ENCODE results near the gene TMEM266. TPM values are rescaled to one million over a fixed set of nuclear protein-coding genes. Genes with fewer than 3 reads are reported as not detected.

TMEM266 gene
- total RNA-seq, 2 experiments from 2014 or later, result not detected

DNA sequence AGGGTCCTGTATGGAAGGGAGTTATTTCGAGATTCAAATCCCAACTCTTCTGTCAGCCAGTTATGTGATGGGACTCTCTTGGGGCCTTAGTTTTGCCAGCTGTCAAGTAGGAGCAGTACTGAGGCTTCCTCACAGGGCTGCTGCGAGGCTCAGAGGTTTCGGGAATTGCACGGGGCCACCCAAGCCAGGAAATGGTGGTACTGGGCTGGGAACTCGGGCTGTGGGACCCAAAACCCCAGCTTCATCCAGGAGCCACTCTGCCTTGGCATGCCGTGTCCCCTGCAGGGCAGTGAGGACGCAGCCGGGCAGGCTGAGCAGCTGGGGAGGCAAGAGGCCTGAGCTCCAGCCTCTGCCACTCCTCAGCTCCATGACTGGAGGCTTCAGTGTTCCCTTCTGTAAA is 132.9 kb downstream of the TMEM266 start:
- DNase-seq (no peak), ATAC-seq (no peak)
- Mint-ChIP-seq H3K4me1 (ENCODE audit: low read depth) (peaks cover 17% of the 10 kb centered on the region), H3K27me3 (ENCODE audit: low read depth) (peaks cover 16% of the 10 kb centered on the region), H3K36me3 (ENCODE audit: low read depth) (no peaks in the 10 kb centered on the region), H3K4me3 (no peak overlapping the region), H3K27ac (no peak overlapping the region), H3K9me3 (ENCODE audit: insufficient read depth) (no peaks in the 10 kb centered on the region)
- ChIA-PET CTCF (interaction anchor here (1.4 to 2.0 kb wide), 2 partner anchors 42 to 46 kb away, joined by 5 to 6 read pairs; no protein-coding TSS in a partner anchor), POLR2A (no interaction called here)

DNA sequence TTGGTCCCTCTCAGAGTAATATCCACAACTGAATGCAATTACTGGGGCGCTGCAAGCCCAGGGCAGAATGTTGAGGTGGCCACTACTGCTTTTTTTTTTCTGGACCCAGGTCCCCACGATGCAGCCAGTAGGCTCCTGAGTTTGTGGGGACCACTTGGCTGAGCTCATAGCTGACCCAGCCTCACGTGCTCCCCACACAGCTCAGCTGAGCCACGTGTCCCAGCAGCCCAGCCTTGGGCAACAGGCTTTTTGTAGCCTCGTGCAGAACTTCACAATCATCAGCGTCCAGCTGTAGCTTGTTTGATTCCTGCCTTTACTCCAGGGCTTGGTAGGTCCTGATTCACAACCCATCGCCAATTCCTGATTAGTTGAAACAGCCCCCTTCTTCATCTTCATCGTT is 134.1 kb downstream of the TMEM266 start:
- H3K27ac Mint-ChIP-seq, result no peak overlapping the region
- ATAC-seq, result no peak
- H3K4me3 Mint-ChIP-seq, result no peak overlapping the region
- H3K4me1 Mint-ChIP-seq (ENCODE audit: low read depth), result peaks cover 17% of the 10 kb centered on the region
- ChIA-PET CTCF (interaction anchor here (1.0 kb wide), 1 partner anchor 8 kb away, joined by 3 read pairs; no protein-coding TSS in a partner anchor), POLR2A (no interaction called here)
- no peaks in the 10 kb centered on the region for H3K36me3 Mint-ChIP-seq (ENCODE audit: low read depth)
- peaks cover 12% of the 10 kb centered on the region for H3K27me3 Mint-ChIP-seq (ENCODE audit: low read depth)
- no peaks in the 10 kb centered on the region for H3K9me3 Mint-ChIP-seq (ENCODE audit: insufficient read depth)
- no peak for DNase-seq

DNA sequence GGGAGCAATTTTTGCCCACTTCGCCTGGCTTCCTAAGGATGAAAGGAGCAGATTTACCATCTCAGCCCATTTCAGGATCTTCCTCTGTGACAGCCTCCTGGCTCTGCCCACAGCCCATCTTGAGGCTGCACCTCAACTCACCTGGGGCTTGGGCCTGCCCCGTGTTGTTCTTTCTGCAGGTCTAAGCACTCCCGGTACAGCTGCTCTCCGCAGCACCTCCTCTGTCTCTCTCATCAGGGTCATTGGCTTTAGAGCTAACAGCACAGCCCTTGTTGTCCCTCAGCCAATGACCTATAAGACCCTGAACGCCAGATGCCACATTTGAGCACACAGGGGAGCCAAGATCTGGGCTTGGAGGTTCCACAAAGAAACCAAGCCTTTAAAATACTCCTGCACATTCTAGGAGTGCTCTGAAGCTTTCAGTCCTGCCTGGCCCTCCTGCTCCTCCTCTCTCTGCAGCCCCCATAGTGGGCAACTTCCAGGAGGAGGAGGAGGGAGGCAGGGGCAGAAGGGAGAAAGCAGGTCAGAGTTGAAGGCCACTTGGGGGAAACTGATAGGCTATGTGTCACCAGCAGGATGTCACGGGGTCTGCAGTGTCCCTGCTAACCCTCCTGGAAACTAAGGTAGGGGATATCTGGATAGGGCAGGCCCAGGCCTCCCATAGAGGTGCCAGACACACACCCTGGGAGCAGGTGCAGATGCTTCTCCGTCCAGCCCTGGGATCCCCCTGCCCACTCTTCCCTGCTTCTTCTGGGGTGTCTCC is 135.9 kb downstream of the TMEM266 start:
- ATAC-seq (no peak), DNase-seq (no peak)
- POLR2A ChIA-PET, result no interaction called here
- Mint-ChIP-seq H3K27ac (no peak overlapping the region), H3K4me3 (no peak overlapping the region), H3K4me1 (ENCODE audit: low read depth) (peaks cover 10% of the 10 kb centered on the region), H3K27me3 (ENCODE audit: low read depth) (peaks cover 3% of the 10 kb centered on the region), H3K36me3 (ENCODE audit: low read depth) (no peaks in the 10 kb centered on the region), H3K9me3 (ENCODE audit: insufficient read depth) (no peaks in the 10 kb centered on the region)
- CTCF ChIA-PET, result interaction anchor here (1.4 kb wide), 1 partner anchor 14 kb away, joined by 3 read pairs; no protein-coding TSS in a partner anchor

DNA sequence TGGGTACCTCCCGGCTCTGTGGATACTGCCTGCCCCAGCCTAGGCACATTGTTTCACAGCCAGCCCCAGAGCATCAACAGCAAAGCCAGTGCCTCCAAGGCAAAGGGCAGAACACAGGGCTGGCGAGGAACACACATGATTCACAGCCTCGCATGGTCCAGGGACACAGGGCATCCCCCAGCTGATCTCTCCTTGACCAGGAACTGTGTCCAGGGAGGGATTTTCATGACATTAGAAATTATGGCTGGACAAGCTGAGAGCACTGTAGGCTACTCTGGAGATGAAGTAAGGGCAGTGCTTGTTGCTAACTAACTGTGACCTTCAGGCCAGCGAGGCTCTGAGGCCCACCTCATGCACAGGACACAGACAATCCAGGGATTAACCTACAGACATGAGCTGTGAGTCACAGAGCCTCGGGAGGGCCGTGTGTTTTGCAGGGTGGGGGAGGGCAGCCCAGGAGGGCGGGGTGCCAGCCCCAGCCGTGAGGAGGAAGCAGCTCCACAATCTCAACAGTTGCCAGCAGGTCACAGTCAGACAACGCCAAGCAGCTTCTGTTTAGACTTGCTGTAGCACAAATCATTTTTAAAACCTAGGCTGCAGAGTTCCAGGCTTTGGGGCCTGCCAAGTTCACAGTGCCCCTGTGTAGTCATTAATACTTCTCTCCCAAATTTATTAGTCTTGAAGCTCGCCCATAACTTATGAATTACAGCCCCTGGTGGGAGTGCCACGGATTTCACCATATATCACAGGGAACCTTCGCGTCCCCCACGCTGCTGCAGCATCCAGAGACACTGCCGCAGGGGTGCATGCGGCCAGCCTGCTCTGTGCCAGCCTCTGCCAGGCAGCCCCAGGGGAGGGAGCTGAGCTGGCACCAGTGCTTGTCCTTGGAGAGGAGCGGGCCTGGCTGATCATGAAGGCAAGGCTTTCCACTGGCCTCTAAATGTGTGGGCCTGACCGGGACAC is 136.8 kb downstream of the TMEM266 start:
- Mint-ChIP-seq H3K27me3 (ENCODE audit: low read depth) (peaks cover 3% of the 10 kb centered on the region), H3K4me3 (no peak overlapping the region), H3K36me3 (ENCODE audit: low read depth) (no peaks in the 10 kb centered on the region), H3K4me1 (ENCODE audit: low read depth) (peaks cover under 1% of the 10 kb centered on the region), H3K27ac (no peak overlapping the region), H3K9me3 (ENCODE audit: insufficient read depth) (no peaks in the 10 kb centered on the region)
- ChIA-PET CTCF (interaction anchor here (0.8 to 1.1 kb wide), 3 partner anchors 21 to 137 kb away, joined by 3 read pairs; no protein-coding TSS in a partner anchor), POLR2A (no interaction called here)
- no peak for DNase-seq
- ATAC-seq, result no peak

DNA sequence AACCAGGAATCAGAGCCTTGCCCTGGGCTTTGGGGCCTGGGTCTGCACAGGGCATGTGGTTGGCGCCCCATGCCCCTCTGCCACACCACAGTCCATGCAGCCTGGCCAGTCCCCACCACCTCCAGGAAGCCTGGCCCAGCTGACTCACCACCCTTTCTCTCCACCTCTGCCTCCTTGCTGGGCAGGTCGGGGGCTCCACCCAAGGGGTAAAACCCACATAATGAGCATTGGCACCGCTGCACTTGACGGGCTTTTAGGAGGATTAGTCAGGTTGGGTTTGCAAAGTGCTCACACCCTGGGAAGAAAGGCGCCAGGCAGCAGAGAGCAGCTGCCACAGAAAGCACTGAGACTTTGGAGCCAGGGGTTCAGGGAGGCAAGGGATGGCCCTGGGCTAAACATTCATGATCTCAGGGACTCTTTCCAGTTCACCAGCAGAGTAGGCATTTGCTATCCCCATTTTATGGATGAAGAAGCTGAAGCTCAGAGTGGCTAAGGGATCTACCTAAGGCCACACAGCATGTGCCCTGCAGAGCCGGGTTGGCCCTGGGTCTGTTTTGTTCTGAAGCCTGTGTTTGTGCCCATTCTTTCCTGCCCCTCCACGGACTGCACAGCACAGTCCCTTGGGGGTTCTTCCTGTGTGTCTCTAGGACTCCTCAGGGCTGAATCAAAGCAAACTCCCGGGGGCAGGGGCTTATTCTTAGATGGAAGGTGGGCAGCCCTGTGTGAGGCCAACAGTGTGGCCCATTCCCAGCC is 138.1 kb downstream of the TMEM266 start:
- CTCF ChIA-PET, result interaction anchor here (1.1 kb wide), 1 partner anchor 136 kb away, joined by 3 read pairs; no protein-coding TSS in a partner anchor
- ATAC-seq, result no peak

DNA sequence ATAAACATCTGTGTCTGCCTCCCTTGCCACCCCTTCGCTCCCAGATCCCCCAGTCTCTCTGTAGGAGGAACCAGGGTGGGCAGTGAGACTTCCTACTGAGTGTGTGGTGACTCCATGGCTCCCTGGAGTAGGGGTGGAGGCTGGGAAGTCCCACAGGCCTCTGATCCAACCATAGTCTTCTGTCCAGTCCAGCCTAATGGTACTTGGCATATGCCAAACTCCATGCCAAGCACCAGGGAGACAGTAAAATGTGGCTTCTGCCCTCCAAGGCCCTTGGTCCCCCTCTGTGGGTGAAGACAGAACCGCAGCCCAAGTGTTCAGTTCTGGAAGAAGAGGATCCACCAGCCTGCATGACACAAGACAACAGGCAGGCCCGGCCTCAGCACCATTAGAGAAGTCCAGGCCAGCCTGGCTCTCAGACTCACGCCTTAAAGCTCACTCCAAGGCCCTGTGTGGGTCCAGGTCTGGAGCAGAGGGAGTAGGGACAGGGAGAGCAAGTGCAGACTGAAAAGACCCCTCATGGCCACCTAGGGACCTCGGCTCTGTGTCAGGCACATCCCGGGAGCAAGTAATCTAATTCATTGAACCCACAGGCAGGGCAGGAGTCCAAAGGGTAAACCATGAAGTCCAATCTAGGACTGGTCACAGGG is 138.8 kb downstream of the TMEM266 start:
- no peak overlapping the region for H3K27ac Mint-ChIP-seq
- DNase-seq, result no peak

More for the DNA sequence above, 138.1 kb downstream of the TMEM266 start:
- Mint-ChIP-seq H3K4me1 (ENCODE audit: low read depth) (no peaks in the 10 kb centered on the region), H3K36me3 (ENCODE audit: low read depth) (no peaks in the 10 kb centered on the region), H3K27me3 (ENCODE audit: low read depth) (peaks cover 3% of the 10 kb centered on the region), H3K9me3 (ENCODE audit: insufficient read depth) (no peaks in the 10 kb centered on the region), H3K27ac (no peak overlapping the region), H3K4me3 (no peak overlapping the region)
- POLR2A ChIA-PET, result no interaction called here
- no peak for DNase-seq

DNA sequence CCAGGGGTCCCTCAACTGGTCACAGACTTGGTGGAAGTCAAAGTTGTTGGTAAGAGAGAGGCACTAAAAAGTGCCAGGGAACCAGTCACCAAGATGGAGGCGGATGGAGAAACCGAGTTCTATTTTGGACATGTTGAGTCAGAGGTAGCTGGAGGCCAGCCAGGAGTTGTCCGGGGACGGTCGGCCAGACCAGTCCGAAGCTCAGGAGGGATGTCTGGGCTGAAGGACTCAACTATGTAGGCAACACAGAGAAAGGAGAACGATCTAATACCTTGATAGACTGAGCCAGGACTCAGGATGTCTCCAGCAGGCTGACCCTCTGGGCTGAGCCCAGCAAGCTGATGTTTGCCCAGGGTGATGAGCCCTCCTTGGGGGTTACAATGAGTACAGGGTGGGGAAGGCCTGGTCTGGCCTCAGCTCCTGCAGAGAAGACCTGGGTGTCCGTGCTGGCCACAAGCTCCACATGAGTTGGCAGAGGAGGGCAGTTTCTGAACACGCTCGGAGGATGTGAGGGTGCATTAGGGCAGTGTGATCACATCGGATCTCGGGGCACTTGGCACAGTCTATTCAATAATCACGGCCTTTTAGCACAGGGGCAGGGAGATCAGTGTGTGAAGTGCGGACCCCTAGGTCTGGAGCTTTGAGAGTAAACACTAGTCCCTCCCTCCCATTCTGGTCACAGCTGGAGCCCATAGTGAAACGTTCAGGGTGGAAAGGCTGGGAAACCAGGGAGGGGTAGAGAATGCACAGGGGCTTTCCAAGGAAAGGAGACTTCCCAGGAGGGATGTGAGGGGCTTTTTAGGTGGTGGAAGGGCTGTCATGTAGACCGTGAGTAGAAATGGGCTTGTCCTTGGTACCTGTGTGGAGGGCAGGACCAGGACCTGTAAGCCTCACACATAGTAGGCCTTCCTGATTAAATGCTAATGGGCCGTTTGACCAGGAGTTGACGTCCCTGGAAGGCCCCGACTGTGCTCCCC is 139.6 kb downstream of the TMEM266 start:
- no peak for ATAC-seq

More for the DNA sequence above, 138.8 kb downstream of the TMEM266 start:
- ChIA-PET CTCF (no interaction called here), POLR2A (no interaction called here)
- no peak overlapping the region for H3K4me3 Mint-ChIP-seq
- H3K4me1 Mint-ChIP-seq (ENCODE audit: low read depth), result no peaks in the 10 kb centered on the region
- no peaks in the 10 kb centered on the region for H3K9me3 Mint-ChIP-seq (ENCODE audit: insufficient read depth)
- ATAC-seq, result no peak
- H3K27me3 Mint-ChIP-seq (ENCODE audit: low read depth), result peaks cover 3% of the 10 kb centered on the region
- H3K36me3 Mint-ChIP-seq (ENCODE audit: low read depth), result no peaks in the 10 kb centered on the region

DNA sequence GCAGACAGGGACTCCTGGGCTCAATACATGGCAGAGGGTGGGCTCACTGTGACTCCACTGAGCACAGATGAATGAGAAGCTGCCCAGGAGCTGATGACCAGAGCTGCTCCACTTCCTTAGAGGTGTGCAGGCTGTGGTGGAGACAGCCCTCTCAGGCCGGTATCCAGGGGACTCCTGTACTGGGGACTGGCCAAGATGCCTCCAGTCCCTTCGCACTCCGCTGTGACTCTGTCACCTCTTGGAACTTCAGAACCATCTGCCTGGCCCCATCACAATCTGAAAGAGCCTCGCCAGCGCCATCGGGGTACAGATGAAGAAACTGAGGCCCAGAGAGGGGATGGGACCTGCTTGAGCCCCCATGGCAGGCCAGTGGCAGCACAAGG is 140.3 kb downstream of the TMEM266 start:
- H3K9me3 Mint-ChIP-seq (ENCODE audit: insufficient read depth), result no peaks in the 10 kb centered on the region
- H3K27ac Mint-ChIP-seq, result no peak overlapping the region
- H3K4me3 Mint-ChIP-seq, result no peak overlapping the region
- DNase-seq (no peak), ATAC-seq (no peak)
- H3K36me3 Mint-ChIP-seq (ENCODE audit: low read depth), result no peaks in the 10 kb centered on the region
- H3K27me3 Mint-ChIP-seq (ENCODE audit: low read depth), result no peaks in the 10 kb centered on the region
- ChIA-PET POLR2A (no interaction called here), CTCF (interaction anchor here (2.0 kb wide), 1 partner anchor 9 kb away, joined by 7 read pairs; no protein-coding TSS in a partner anchor)
- no peaks in the 10 kb centered on the region for H3K4me1 Mint-ChIP-seq (ENCODE audit: low read depth)

More for the DNA sequence above, 139.6 kb downstream of the TMEM266 start:
- H3K4me1 Mint-ChIP-seq (ENCODE audit: low read depth), result no peaks in the 10 kb centered on the region
- no peak overlapping the region for H3K4me3 Mint-ChIP-seq
- H3K9me3 Mint-ChIP-seq (ENCODE audit: insufficient read depth), result no peaks in the 10 kb centered on the region
- ChIA-PET POLR2A (no interaction called here), CTCF (interaction anchor here (2.0 kb wide), 1 partner anchor 8 kb away, joined by 7 read pairs; no protein-coding TSS in a partner anchor)
- H3K27ac Mint-ChIP-seq, result no peak overlapping the region
- peaks cover under 1% of the 10 kb centered on the region for H3K27me3 Mint-ChIP-seq (ENCODE audit: low read depth)
- no peak for DNase-seq
- no peaks in the 10 kb centered on the region for H3K36me3 Mint-ChIP-seq (ENCODE audit: low read depth)

DNA sequence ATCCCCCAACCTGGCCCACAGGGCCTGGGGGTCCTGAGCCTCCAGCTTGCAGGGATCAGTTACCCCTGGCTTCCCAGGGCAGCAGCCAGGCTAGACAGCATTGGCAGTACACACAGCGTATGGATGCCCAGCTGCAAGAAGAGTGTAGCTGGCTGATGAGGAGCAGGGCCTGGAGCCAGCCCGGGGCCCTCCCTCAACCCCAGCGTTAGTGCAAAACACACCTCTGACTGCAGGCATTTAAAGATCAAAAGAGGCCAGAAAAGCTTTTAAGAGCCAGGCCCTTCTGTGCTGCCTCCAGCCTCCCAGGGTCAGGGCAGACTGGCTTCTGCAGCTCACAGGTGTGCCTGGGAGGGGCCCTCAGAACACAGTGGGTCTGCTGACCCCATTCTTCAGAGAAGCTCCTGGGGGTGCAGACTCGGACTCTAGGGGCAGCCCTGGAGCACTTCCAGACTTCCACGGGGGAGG is 140.9 kb downstream of the TMEM266 start:
- CTCF ChIA-PET, result interaction anchor here (2.0 kb wide), 1 partner anchor 9 kb away, joined by 7 read pairs; no protein-coding TSS in a partner anchor
- H3K4me1 Mint-ChIP-seq (ENCODE audit: low read depth), result no peaks in the 10 kb centered on the region
- H3K27ac Mint-ChIP-seq, result no peak overlapping the region
- no peaks in the 10 kb centered on the region for H3K9me3 Mint-ChIP-seq (ENCODE audit: insufficient read depth)
- no peaks in the 10 kb centered on the region for H3K36me3 Mint-ChIP-seq (ENCODE audit: low read depth)
- H3K27me3 Mint-ChIP-seq (ENCODE audit: low read depth), result no peaks in the 10 kb centered on the region
- ATAC-seq (no peak), DNase-seq (no peak)
- POLR2A ChIA-PET, result no interaction called here
- H3K4me3 Mint-ChIP-seq, result no peak overlapping the region

DNA sequence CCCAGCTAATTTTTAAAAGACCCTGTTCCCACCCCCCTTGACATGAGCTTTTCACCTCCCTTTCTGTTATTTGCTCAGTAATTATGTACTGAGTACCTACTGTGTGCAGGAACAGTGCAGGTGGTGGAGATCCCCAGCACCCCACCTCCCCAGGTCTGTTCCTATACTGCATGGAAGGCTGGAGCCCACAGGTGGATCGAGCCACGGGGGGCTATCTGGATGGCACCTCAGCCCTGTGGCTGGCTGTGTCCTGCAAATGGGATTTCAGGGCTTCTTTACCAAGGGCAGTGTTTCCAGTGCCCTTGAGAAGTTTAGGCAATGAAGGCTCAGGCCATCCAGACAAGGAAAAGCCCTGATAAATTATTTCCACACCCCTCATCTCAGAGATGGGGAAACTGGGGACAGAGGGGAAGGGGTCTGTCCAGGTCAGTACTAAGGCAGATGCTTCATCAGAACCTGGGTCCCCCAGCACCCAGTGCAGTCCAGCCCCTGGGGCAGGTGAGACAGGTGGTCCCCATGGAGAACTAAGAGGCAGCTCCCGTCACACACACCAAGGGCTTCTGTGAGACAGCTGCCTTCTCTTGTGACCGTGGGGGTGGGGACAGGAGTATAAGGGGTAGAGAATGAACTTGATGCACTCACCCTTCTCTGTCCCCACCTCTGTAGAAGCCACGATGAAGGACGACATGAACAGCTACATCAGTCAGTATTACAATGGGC is 141.9 kb downstream of the TMEM266 start:
- Mint-ChIP-seq H3K4me3 (no peak overlapping the region), H3K9me3 (ENCODE audit: insufficient read depth) (no peaks in the 10 kb centered on the region), H3K36me3 (ENCODE audit: low read depth) (no peaks in the 10 kb centered on the region), H3K4me1 (ENCODE audit: low read depth) (no peaks in the 10 kb centered on the region), H3K27ac (no peak overlapping the region), H3K27me3 (ENCODE audit: low read depth) (no peaks in the 10 kb centered on the region)
- ChIA-PET CTCF (interaction anchor here (2.0 kb wide), 1 partner anchor 10 kb away, joined by 7 read pairs; no protein-coding TSS in a partner anchor), POLR2A (no interaction called here)
- ATAC-seq, result no peak
- DNase-seq, result no peak
